GM23248 (cell line): ENCODE data around the gene CENPA.

Source experiments
- EZH2 ChIP-seq: fragments of 200-600 bp; sonication (generic); IDR thresholded peaks from 2 replicates; pipeline ENCODE4 v1.6.1; 2018; ENCODE audit warnings: antibody characterized with exemption, mild to moderate bottlenecking; ENCODE audit not compliant: insufficient read depth, poor library complexity, severe bottlenecking
- EZH2phosphoT487 ChIP-seq: fragments of 200-600 bp; sonication (generic); IDR thresholded peaks from 2 replicates; pipeline ENCODE4 v1.6.1; 2018; ENCODE audit warnings: antibody characterized with exemption, moderate library complexity, mild to moderate bottlenecking, low read depth; ENCODE audit not compliant: insufficient read depth

GRCh38 chr2:26778098-26778497, 7.8 kb upstream of the CENPA start:
- TF ChIP-seq EZH2phosphoT487 (no peak), EZH2 (no peak)
